Upper lobe of right lung (tissue), 1 donor: Measurements from ENCODE around the gene TNFRSF9. TPM values are rescaled to one million over a fixed set of nuclear protein-coding genes. Genes with fewer than 3 reads are reported as not detected.

Experiments used
- ATAC-seq: fragments of 200-7000 bp; cut with Tn5 transposase; one replicate; pipeline ENCODE4 v1.9.1; 2020; ENCODE audit warnings: mild to moderate bottlenecking, moderate library complexity
- DNase-seq: peaks from one replicate; pipeline ENCODE4 v3.0.0-alpha.2; 2020
- H3K27ac ChIP-seq: fragments of 200-600 bp; one replicate; pipeline ENCODE4 v1.8.0; 2022
- H3K27me3 ChIP-seq: fragments of 200-600 bp; one replicate; pipeline ENCODE4 v1.8.0; 2022; ENCODE audit warnings: mild to moderate bottlenecking
- H3K36me3 ChIP-seq: fragments of 200-600 bp; one replicate; pipeline ENCODE4 v1.8.0; 2022
- H3K4me1 ChIP-seq: fragments of 200-600 bp; one replicate; pipeline ENCODE4 v1.8.0; 2022
- H3K4me3 ChIP-seq: fragments of 200-600 bp; one replicate; pipeline ENCODE4 v1.8.0; 2022; ENCODE audit warnings: mild to moderate bottlenecking
- H3K9me3 ChIP-seq: fragments of 200-600 bp; one replicate; pipeline ENCODE4 v1.8.0; 2022
- CTCF ChIP-seq: fragments of 200-600 bp; IDR thresholded peaks from one replicate; pipeline ENCODE4 v1.8.0; 2022; ENCODE audit warnings: antibody characterized with exemption
- intact Hi-C: fragments of 100-400 bp; cut with DNase I; formaldehyde crosslinking; loops from one replicate; pipeline ENCODE4 v1.11.0; 2022
- total RNA-seq: library from RNA; stranded (reverse); fragmentation: NEBNext Ultra II Directional; extraction: Animal tissue kit (Norgen Biotek cat#: 25700); gene quantifications from one replicate; pipeline ENCODE4 v1.2.1, GENCODE V29; 2021
- donor health status: DM: no; HTN: yes; CAD: no; lungs with severe emphysema.

The TNFRSF9 gene
- total RNA-seq, 1 donor from 2014 or later, result 0.49 TPM

- DNase-seq (peak; percentile 80), ATAC-seq (peak; percentile 85)
- Histone ChIP-seq H3K27ac (peak overlapping the region; percentile 33), H3K4me1 (peaks cover 7% of the 10 kb centered on the region), H3K36me3 (no peaks in the 10 kb centered on the region), H3K4me3 (peak overlapping the region; percentile 32), H3K9me3 (no peaks in the 10 kb centered on the region), H3K27me3 (peaks cover 4% of the 10 kb centered on the region)
- peak; percentile 44 for TF ChIP-seq CTCF
- intact Hi-C loops, result no loop called here
These were observed 1.7 kb upstream of the TNFRSF9 start for GRCh38 chr1:7942214-7942921.

GRCh38 chr1:7941437-7941793, 776 bp upstream of the TNFRSF9 start:
- H3K27ac ChIP-seq, result no peak overlapping the region
- H3K27me3 ChIP-seq, result peaks cover 9% of the 10 kb centered on the region
- no peaks in the 10 kb centered on the region for H3K9me3 ChIP-seq
- H3K4me3 ChIP-seq, result no peak overlapping the region
- DNase-seq (no peak), ATAC-seq (no peak)
- H3K4me1 ChIP-seq, result peaks cover 7% of the 10 kb centered on the region
- no peak for TF ChIP-seq CTCF
- H3K36me3 ChIP-seq, result no peaks in the 10 kb centered on the region
- intact Hi-C loops, result no loop called here

GRCh38 chr1:7940034-7940433, 605 bp downstream of the TNFRSF9 start:
- DNase-seq (no peak), ATAC-seq (no peak)
- peaks cover 7% of the 10 kb centered on the region for H3K4me1 ChIP-seq
- no peaks in the 10 kb centered on the region for H3K36me3 ChIP-seq
- TF ChIP-seq CTCF, result no peak
- H3K27me3 ChIP-seq, result peaks cover 9% of the 10 kb centered on the region
- no peak overlapping the region for H3K27ac ChIP-seq
- no peaks in the 10 kb centered on the region for H3K9me3 ChIP-seq
- intact Hi-C loops, result no loop called here
- H3K4me3 ChIP-seq, result no peak overlapping the region

GRCh38 chr1:7938070-7938469, 2.6 kb downstream of the TNFRSF9 start:
- no peak for TF ChIP-seq CTCF
- Histone ChIP-seq H3K27ac (no peak overlapping the region), H3K27me3 (peaks cover 9% of the 10 kb centered on the region), H3K4me3 (no peak overlapping the region), H3K36me3 (no peaks in the 10 kb centered on the region), H3K9me3 (no peaks in the 10 kb centered on the region), H3K4me1 (peaks cover 7% of the 10 kb centered on the region)
- DNase-seq (no peak), ATAC-seq (no peak)
- intact Hi-C loops, result no loop called here

- no peak for TF ChIP-seq CTCF
- Histone ChIP-seq H3K4me1 (no peaks in the 10 kb centered on the region), H3K4me3 (no peak overlapping the region), H3K27ac (no peak overlapping the region), H3K27me3 (peaks cover 10% of the 10 kb centered on the region), H3K36me3 (no peaks in the 10 kb centered on the region), H3K9me3 (no peaks in the 10 kb centered on the region)
- DNase-seq, result no peak
- no peak for ATAC-seq
- intact Hi-C loops, result no loop called here
These were observed 8.0 kb downstream of the TNFRSF9 start for GRCh38 chr1:7932524-7933138.
